AG09309 (cell line): ENCODE measurements around the gene SLC6A19.

ENCODE experiments used
- DNase-seq: peaks from one replicate; pipeline ENCODE4 v3.0.0-alpha.2; 2010; ENCODE audit warnings: low read depth
- H3K4me3 ChIP-seq: 2 replicates; pipeline ENCODE4 v1.5.1; 2011; ENCODE audit warnings: mild to moderate bottlenecking, low read depth, low read length, moderate library complexity; ENCODE audit not compliant: control insufficient read depth
- CTCF ChIP-seq: IDR thresholded peaks from 2 replicates; pipeline ENCODE4 v1.5.1; 2011; ENCODE audit warnings: mild to moderate bottlenecking, low read depth, low read length, inconsistent platforms; ENCODE audit not compliant: insufficient read depth, control insufficient read depth; ENCODE audit errors: missing control alignments

Gene SLC6A19

GRCh38 chr5:1242733-1243486, 41.5 kb downstream of the SLC6A19 start:
- no peak for TF ChIP-seq CTCF
- DNase-seq: no peak
- H3K4me3 ChIP-seq: no peak overlapping the region

- H3K4me3 ChIP-seq: no peak overlapping the region
- no peak for TF ChIP-seq CTCF
- DNase-seq: no peak
These were observed 42.2 kb downstream of the SLC6A19 start for GRCh38 chr5:1243487-1244130.

- DNase-seq: no peak
- TF ChIP-seq CTCF: no peak
- no peak overlapping the region for H3K4me3 ChIP-seq
These were observed 42.9 kb downstream of the SLC6A19 start for GRCh38 chr5:1244255-1244654.

DNA sequence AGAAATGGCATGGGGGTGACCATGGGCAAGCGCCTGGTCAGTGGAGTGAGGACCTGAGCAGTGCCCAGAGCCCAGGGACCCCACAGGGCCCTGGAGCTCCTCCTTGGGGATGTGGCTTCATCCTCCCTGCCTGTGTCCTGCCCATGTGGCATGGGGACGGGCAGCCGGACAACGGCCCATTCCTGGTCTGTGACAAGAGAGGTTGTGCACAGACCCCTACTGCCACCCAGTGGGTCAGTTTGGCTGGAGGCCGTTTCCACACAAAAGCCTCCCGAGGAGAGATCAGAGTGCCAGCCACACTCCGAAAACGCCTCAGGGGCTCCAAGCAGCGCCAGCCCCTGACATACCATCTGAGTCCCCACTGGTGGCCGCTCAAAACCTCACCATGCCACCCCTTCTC, 43.6 kb downstream of the SLC6A19 start:
- no peak overlapping the region for H3K4me3 ChIP-seq
- TF ChIP-seq CTCF: no peak
- DNase-seq: no peak

DNA sequence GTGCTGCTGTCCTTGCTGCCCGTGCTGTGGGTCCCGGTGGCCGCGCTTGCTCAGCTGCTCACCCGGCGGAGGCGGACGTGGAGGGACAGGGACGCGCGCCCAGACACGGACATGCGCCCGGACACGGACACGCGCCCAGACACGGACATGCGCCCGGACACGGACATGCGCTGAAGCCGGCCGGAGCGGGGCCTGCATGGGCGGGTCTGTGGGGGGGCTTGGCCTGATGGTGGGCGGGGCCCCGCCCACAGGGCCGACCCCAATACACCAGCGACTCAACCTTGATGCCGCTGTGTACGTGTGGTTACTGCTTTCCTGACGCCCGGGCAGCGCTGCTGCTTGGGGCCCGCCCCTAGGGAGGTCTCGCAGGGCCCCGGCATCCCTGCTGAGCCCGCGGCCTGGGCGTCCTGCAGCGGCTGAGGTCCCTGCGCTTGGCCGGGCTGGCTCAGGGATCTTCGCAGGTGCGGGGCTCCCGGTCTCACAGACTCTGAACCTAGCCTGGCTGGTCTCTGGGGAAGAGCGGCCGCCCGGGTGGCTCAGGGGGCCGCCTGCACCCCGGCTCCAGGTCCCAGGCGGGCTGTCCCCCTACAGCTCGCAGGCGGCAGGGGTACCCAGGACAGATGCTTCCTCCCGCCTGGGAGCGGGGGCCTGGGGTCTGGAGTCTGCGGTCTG, 44.6 kb downstream of the SLC6A19 start:
- TF ChIP-seq CTCF: no peak
- no peak overlapping the region for H3K4me3 ChIP-seq
- DNase-seq: no peak

GRCh38 chr5:1246711-1247431, 45.5 kb downstream of the SLC6A19 start:
- no peak for DNase-seq
- TF ChIP-seq CTCF: no peak
- H3K4me3 ChIP-seq: no peak overlapping the region
